K562 (cell line): Measurements from ENCODE around the gene CDK14.

Experiments used
- CTCF ChIP-seq, 3 experiments: IDR thresholded peaks in 2 of 3; conservative IDR thresholded peaks in 1 of 3; 2 replicates each; pipeline ENCODE4 v1.5.1; 2011 to 2012; ENCODE audit warnings: low read length in 3 of 3, mild to moderate bottlenecking in 3 of 3, control low read depth in 2 of 3, improper control_type of control experiment in 1 of 3, inconsistent platforms in 1 of 3, low read depth in 1 of 3, mixed read lengths in 1 of 3, moderate library complexity in 1 of 3; ENCODE audit not compliant: insufficient read depth in 2 of 3
- EZH2 ChIP-seq: IDR thresholded peaks from 2 replicates; pipeline ENCODE4 v1.6.1; 2012; ENCODE audit warnings: low read depth, mild to moderate bottlenecking, inconsistent platforms, low read length, borderline replicate concordance
- GABPB1 ChIP-seq: sonication (generic); formaldehyde crosslinking; IDR thresholded peaks from 2 replicates; pipeline ENCODE4 v1.8.0; 2022; ENCODE audit warnings: mild to moderate bottlenecking, missing genetic modification reagents
- PBX2 ChIP-seq, 2 experiments: IDR thresholded peaks in 1 of 2; conservative IDR thresholded peaks in 1 of 2; 2 replicates each; pipeline ENCODE4 v1.6.1; 2016; ENCODE audit warnings: low read depth in 2 of 2, mild to moderate bottlenecking in 1 of 2, missing compliant biosample characterization in 1 of 2, missing genetic modification characterization in 1 of 2, moderate library complexity in 1 of 2
- POLR2AphosphoS5 ChIP-seq: IDR thresholded peaks from 2 replicates; pipeline ENCODE4 v1.6.1; 2011; ENCODE audit warnings: mild to moderate bottlenecking, low read depth, low read length, moderate library complexity; ENCODE audit not compliant: control insufficient read depth, insufficient read depth
- REST ChIP-seq, 2 experiments: fragments of 450-650 bp; formaldehyde crosslinking in 1 of 2; IDR thresholded peaks; 2 replicates each; pipeline versions ENCODE4 v1.4.0 to v1.6.1; 2014 to 2020; ENCODE audit warnings: mild to moderate bottlenecking in 2 of 2, borderline replicate concordance in 1 of 2, low read depth in 1 of 2
- SP2 ChIP-seq: IDR thresholded peaks from 2 replicates; pipeline ENCODE4 v1.6.1; 2011; ENCODE audit warnings: mild to moderate bottlenecking, low read depth, low read length, moderate library complexity; ENCODE audit not compliant: poor library complexity, severe bottlenecking; ENCODE audit errors: extremely low read depth
- ZNF561 ChIP-seq: fragments of 450-650 bp; formaldehyde crosslinking; conservative IDR thresholded peaks from 2 replicates; pipeline ENCODE4 v1.4.0; 2020; ENCODE audit warnings: mild to moderate bottlenecking, moderate library complexity
- ZNF785 ChIP-seq: fragments of 250-450 bp; sonication (Bioruptor Pico); IDR thresholded peaks from 2 replicates; pipeline ENCODE4 v1.4.0; 2020; ENCODE audit warnings: mild to moderate bottlenecking

GRCh38 chr7:90728568-90728967 is 132.4 kb downstream of the CDK14 start:
- TF ChIP-seq SP2 (no peak), PBX2 (CRISPR knock-in tag; IDR thresholded peaks at IDR 0.05; ENCODE audit: low read depth) (no peak), PBX2 (tag; conservative IDR thresholded peaks at IDR 0.05; ENCODE audit: low read depth) (no peak), GABPB1 (CRISPR knock-in tag) (no peak), ZNF561 (CRISPR knock-in tag) (no peak), ZNF785 (CRISPR knock-in tag) (no peak), POLR2AphosphoS5 (no peak), REST (IDR thresholded peaks at IDR 0.05; ENCODE audit: borderline replicate concordance) (no peak), REST (CRISPR knock-in tag; IDR thresholded peaks at IDR 0.05; ENCODE audit: low read depth) (no peak), CTCF (IDR thresholded peaks at IDR 0.05 in 2 of 3, conservative IDR thresholded peaks at IDR 0.05 in 1 of 3; ENCODE audit: insufficient read depth in 2 of 3, low read depth in 1 of 3, low read length in 3 of 3) (no peak), EZH2 (no peak)
